ENCODE results near the gene LLPH.

Gene LLPH

GRCh38 chr12:66169221-66170170 lies 38.9 kb upstream of the LLPH start, which contains the start of gene TMBIM4:
Gene TMBIM4, minus strand, starts transcription at chr12:66169996. Its CDS starts 45 bp downstream, at chr12:66169951.
- Histone ChIP-seq H3K27me3 (ENCODE audit: insufficient read depth, low read depth) (no peaks in the 10 kb centered on the region), H3K9ac (peak within 1 kb of the TSS; percentile 91), H3K4me2 (peak within 1 kb of the TSS; percentile 52), H3K79me2 (ENCODE audit: insufficient read depth, low read depth) (peaks cover 45% of the 10 kb centered on the region), H3K36me3 (ENCODE audit: insufficient read depth) (no peaks in the 10 kb centered on the region), H4K20me1 (ENCODE audit: insufficient read depth) (no peaks in the 10 kb centered on the region), H3K27ac (peak within 1 kb of the TSS; percentile 95), H3K4me3 (IDR thresholded peaks at IDR 0.05; ENCODE audit: insufficient read depth, low read depth, low read length) (no peak within 1 kb of the TSS), H2AFZ (ENCODE audit: low read depth) (peak within 1 kb of the TSS; percentile 69), H3K4me1 (ENCODE audit: low read depth, poor library complexity, severe bottlenecking) (peaks cover 13% of the 10 kb centered on the region)
- TF ChIP-seq, protein P1, sequence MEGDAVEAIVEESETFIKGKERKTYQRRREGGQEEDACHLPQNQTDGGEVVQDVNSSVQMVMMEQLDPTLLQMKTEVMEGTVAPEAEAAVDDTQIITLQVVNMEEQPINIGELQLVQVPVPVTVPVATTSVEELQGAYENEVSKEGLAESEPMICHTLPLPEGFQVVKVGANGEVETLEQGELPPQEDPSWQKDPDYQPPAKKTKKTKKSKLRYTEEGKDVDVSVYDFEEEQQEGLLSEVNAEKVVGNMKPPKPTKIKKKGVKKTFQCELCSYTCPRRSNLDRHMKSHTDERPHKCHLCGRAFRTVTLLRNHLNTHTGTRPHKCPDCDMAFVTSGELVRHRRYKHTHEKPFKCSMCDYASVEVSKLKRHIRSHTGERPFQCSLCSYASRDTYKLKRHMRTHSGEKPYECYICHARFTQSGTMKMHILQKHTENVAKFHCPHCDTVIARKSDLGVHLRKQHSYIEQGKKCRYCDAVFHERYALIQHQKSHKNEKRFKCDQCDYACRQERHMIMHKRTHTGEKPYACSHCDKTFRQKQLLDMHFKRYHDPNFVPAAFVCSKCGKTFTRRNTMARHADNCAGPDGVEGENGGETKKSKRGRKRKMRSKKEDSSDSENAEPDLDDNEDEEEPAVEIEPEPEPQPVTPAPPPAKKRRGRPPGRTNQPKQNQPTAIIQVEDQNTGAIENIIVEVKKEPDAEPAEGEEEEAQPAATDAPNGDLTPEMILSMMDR (conservative IDR thresholded peaks at IDR 0.05; ENCODE audit: low read depth, low read length) = peak; percentile 73

DNA sequence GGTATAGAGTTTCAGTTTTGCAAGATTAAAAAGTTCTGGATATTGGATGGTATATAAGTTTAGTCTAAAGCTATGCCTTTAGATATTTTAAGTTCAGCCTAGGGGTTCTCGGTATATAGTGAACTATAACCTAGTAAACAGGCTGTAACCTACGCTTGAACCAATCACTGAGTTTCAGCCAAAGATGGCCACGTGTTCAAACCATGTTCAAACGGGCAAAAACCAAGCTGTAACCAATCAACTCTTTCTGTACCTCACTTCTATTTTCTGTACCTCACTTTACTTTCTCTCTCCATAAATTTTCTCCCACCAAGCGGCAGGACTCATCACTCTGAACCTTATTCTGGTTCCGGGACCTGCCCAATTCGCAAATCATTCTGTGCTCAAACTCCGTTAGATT lies 37.9 kb upstream of the LLPH start:
- Histone ChIP-seq H4K20me1 (ENCODE audit: insufficient read depth) (no peaks in the 10 kb centered on the region), H3K27me3 (ENCODE audit: insufficient read depth, low read depth) (no peaks in the 10 kb centered on the region), H2AFZ (ENCODE audit: low read depth) (peak overlapping the region; percentile 69), H3K27ac (peak overlapping the region; percentile 95), H3K79me2 (ENCODE audit: insufficient read depth, low read depth) (peaks cover 49% of the 10 kb centered on the region), H3K4me1 (ENCODE audit: low read depth, poor library complexity, severe bottlenecking) (peaks cover 13% of the 10 kb centered on the region), H3K36me3 (ENCODE audit: insufficient read depth) (no peaks in the 10 kb centered on the region), H3K4me3 (IDR thresholded peaks at IDR 0.05; ENCODE audit: insufficient read depth, low read depth, low read length) (no peak overlapping the region), H3K4me2 (peak overlapping the region; percentile 52), H3K9ac (peak overlapping the region; percentile 91; the same call in 1 of the 2 replicates)
- TF ChIP-seq, protein P1 (conservative IDR thresholded peaks at IDR 0.05; ENCODE audit: low read depth, low read length) = no peak

DNA sequence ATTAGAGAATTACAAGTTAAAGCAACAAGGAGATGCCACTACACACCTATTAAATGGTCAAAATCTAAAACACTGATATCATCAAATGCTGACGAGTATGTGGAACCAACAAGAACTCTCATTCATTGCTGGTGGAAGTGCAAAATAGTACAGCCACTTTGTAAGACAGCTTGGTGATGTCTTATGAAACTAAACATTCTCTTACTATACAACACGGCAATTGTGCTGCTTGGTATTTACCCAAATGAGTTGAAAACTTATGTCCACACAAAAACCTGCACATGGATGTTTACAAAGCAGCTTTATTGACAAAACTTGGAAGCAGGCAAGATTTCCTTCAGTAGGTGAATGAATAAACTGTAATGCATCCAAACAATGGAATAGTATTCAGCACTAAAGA lies 36.0 kb upstream of the LLPH start:
- Histone ChIP-seq H3K79me2 (ENCODE audit: insufficient read depth, low read depth) (peaks cover 52% of the 10 kb centered on the region), H3K27ac (no peak overlapping the region), H3K27me3 (ENCODE audit: insufficient read depth, low read depth) (no peaks in the 10 kb centered on the region), H3K36me3 (ENCODE audit: insufficient read depth) (no peaks in the 10 kb centered on the region), H3K4me3 (IDR thresholded peaks at IDR 0.05; ENCODE audit: insufficient read depth, low read depth, low read length) (no peak overlapping the region), H2AFZ (ENCODE audit: low read depth) (no peak overlapping the region), H3K9ac (no peak overlapping the region), H3K4me1 (ENCODE audit: low read depth, poor library complexity, severe bottlenecking) (peaks cover 13% of the 10 kb centered on the region), H3K4me2 (no peak overlapping the region), H4K20me1 (ENCODE audit: insufficient read depth) (no peaks in the 10 kb centered on the region)
- TF ChIP-seq, protein P1 (conservative IDR thresholded peaks at IDR 0.05; ENCODE audit: low read depth, low read length) = no peak

DNA sequence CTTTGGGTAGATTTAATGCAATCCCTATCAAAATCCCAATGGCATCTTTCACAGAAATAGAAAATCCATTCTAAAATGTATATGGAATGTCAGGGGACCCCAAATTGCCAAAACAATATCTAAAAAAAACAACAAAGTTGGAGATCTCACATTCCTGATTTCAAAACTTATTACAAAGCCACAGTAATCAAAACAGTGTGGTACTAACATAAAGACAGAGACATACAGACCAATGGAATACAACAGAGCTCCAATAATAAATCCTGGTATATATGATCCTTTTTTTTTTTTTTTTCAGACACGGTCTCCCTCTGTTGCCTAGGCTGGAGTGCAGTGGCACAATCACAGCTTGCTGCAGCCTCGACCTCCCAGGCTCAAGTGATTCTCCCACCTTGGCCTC lies 34.6 kb upstream of the LLPH start:
- peaks cover 58% of the 10 kb centered on the region for H3K79me2 ChIP-seq (ENCODE audit: insufficient read depth, low read depth)
- TF ChIP-seq, protein P1 (conservative IDR thresholded peaks at IDR 0.05; ENCODE audit: low read depth, low read length) = no peak
- no peak overlapping the region for H3K4me3 ChIP-seq (IDR thresholded peaks at IDR 0.05; ENCODE audit: insufficient read depth, low read depth, low read length)
- no peak overlapping the region for H2AFZ ChIP-seq (ENCODE audit: low read depth)
- peaks cover 7% of the 10 kb centered on the region for H3K4me1 ChIP-seq (ENCODE audit: low read depth, poor library complexity, severe bottlenecking)
- H3K9ac ChIP-seq = no peak overlapping the region
- no peaks in the 10 kb centered on the region for H3K36me3 ChIP-seq (ENCODE audit: insufficient read depth)
- H3K27ac ChIP-seq = no peak overlapping the region
- H4K20me1 ChIP-seq (ENCODE audit: insufficient read depth) = no peaks in the 10 kb centered on the region
- no peaks in the 10 kb centered on the region for H3K27me3 ChIP-seq (ENCODE audit: insufficient read depth, low read depth)
- H3K4me2 ChIP-seq = no peak overlapping the region
